Skeletal muscle satellite cell (primary cell): ENCODE measurements around the gene HIF1A.
A peak's percentile ranks its signal among the peaks of the same experiment; 100 is the strongest.
"Not testable (repeated sequence)": the region's sequence is repeated elsewhere in the genome, so short reads cannot be mapped to it uniquely, and the experiment has no call there.

Source experiments
- H3K27me3 ChIP-seq: 2 replicates; pipeline ENCODE4 v1.7.0; 2013; ENCODE audit warnings: low read length; ENCODE audit not compliant: control insufficient read depth, insufficient read depth
- H3K36me3 ChIP-seq: 2 replicates; pipeline ENCODE4 v1.7.0; 2013; ENCODE audit warnings: mild to moderate bottlenecking, control low read depth, low read length; ENCODE audit not compliant: insufficient read depth
- H3K4me1 ChIP-seq: 2 replicates; pipeline ENCODE4 v1.7.0; 2013; ENCODE audit warnings: low read length; ENCODE audit not compliant: control insufficient read depth, insufficient read depth
- H3K4me2 ChIP-seq: 2 replicates; pipeline ENCODE4 v1.7.0; 2013; ENCODE audit warnings: mild to moderate bottlenecking, low read length
- H3K4me3 ChIP-seq: 2 replicates; pipeline ENCODE4 v1.7.0; 2013; ENCODE audit warnings: low read length
- H3K9ac ChIP-seq: 2 replicates; pipeline ENCODE4 v1.7.0; 2013; ENCODE audit warnings: mild to moderate bottlenecking, low read depth, low read length, moderate library complexity
- H3K9me3 ChIP-seq: replicated peaks from 2 replicates; pipeline ENCODE4 v1.7.0; 2013; ENCODE audit warnings: mild to moderate bottlenecking, control low read depth, low read length

HIF1A gene

GRCh38 chr14:61658111-61658510 lies 37.2 kb upstream of the HIF1A start:
- not testable (repeated sequence) for H3K9ac ChIP-seq, H3K4me2 ChIP-seq, H3K27me3 ChIP-seq, H3K36me3 ChIP-seq, H3K9me3 ChIP-seq, H3K4me3 ChIP-seq
- peaks cover 55% of the 10 kb centered on the region for H3K4me1 ChIP-seq

GRCh38 chr14:61659582-61659981 lies 35.7 kb upstream of the HIF1A start:
- Histone ChIP-seq H3K9ac (peak overlapping the region; percentile 80), H3K9me3 (no peaks in the 10 kb centered on the region), H3K27me3 (no peaks in the 10 kb centered on the region), H3K4me3 (no peak overlapping the region), H3K36me3 (no peaks in the 10 kb centered on the region), H3K4me2 (peak overlapping the region; percentile 77), H3K4me1 (peaks cover 46% of the 10 kb centered on the region)

GRCh38 chr14:61661471-61662400 lies 33.6 kb upstream of the HIF1A start:
- H3K36me3 ChIP-seq: no peaks in the 10 kb centered on the region
- no peaks in the 10 kb centered on the region for H3K9me3 ChIP-seq
- peaks cover 46% of the 10 kb centered on the region for H3K4me1 ChIP-seq
- peak overlapping the region; percentile 77 for H3K4me2 ChIP-seq
- H3K27me3 ChIP-seq: no peaks in the 10 kb centered on the region
- H3K4me3 ChIP-seq: peak overlapping the region; percentile 54
- peak overlapping the region; percentile 80 for H3K9ac ChIP-seq

- Histone ChIP-seq H3K4me2 (peak overlapping the region; percentile 77), H3K36me3 (no peaks in the 10 kb centered on the region), H3K4me1 (peaks cover 46% of the 10 kb centered on the region), H3K27me3 (no peaks in the 10 kb centered on the region), H3K9me3 (no peaks in the 10 kb centered on the region), H3K9ac (peak overlapping the region; percentile 80), H3K4me3 (peak overlapping the region; percentile 54)
Observed at GRCh38 chr14:61662437-61663311, 32.6 kb upstream of the HIF1A start.

- Histone ChIP-seq H3K4me2 (no peak overlapping the region), H3K27me3 (no peaks in the 10 kb centered on the region), H3K36me3 (no peaks in the 10 kb centered on the region), H3K4me1 (peaks cover 46% of the 10 kb centered on the region), H3K9ac (no peak overlapping the region), H3K9me3 (no peaks in the 10 kb centered on the region), H3K4me3 (no peak overlapping the region)
Observed at GRCh38 chr14:61663312-61663979, 31.9 kb upstream of the HIF1A start.

GRCh38 chr14:61668282-61668681 lies 27.0 kb upstream of the HIF1A start:
- Histone ChIP-seq H3K9ac (no peak overlapping the region), H3K36me3 (no peaks in the 10 kb centered on the region), H3K27me3 (no peaks in the 10 kb centered on the region), H3K4me3 (no peak overlapping the region), H3K4me1 (peaks cover 3% of the 10 kb centered on the region), H3K4me2 (no peak overlapping the region), H3K9me3 (no peaks in the 10 kb centered on the region)

- Histone ChIP-seq H3K9ac (no peak overlapping the region), H3K4me3 (no peak overlapping the region), H3K36me3 (no peaks in the 10 kb centered on the region), H3K27me3 (no peaks in the 10 kb centered on the region), H3K9me3 (no peaks in the 10 kb centered on the region), H3K4me2 (no peak overlapping the region), H3K4me1 (no peaks in the 10 kb centered on the region)
Observed at GRCh38 chr14:61670576-61670975, 24.7 kb upstream of the HIF1A start.

GRCh38 chr14:61671082-61671481 lies 24.2 kb upstream of the HIF1A start:
- H3K27me3 ChIP-seq: no peaks in the 10 kb centered on the region
- H3K4me2 ChIP-seq: no peak overlapping the region
- no peak overlapping the region for H3K9ac ChIP-seq
- H3K36me3 ChIP-seq: no peaks in the 10 kb centered on the region
- no peak overlapping the region for H3K4me3 ChIP-seq
- no peaks in the 10 kb centered on the region for H3K9me3 ChIP-seq
- no peaks in the 10 kb centered on the region for H3K4me1 ChIP-seq

- Histone ChIP-seq H3K27me3 (no peaks in the 10 kb centered on the region), H3K9me3 (no peaks in the 10 kb centered on the region), H3K36me3 (no peaks in the 10 kb centered on the region), H3K4me3 (no peak overlapping the region), H3K4me2 (no peak overlapping the region), H3K9ac (no peak overlapping the region), H3K4me1 (no peaks in the 10 kb centered on the region)
Observed at GRCh38 chr14:61672796-61673195, 22.5 kb upstream of the HIF1A start.

- no peak overlapping the region for H3K9ac ChIP-seq
- no peak overlapping the region for H3K4me2 ChIP-seq
- no peak overlapping the region for H3K4me3 ChIP-seq
- H3K36me3 ChIP-seq: no peaks in the 10 kb centered on the region
- no peaks in the 10 kb centered on the region for H3K9me3 ChIP-seq
- no peaks in the 10 kb centered on the region for H3K27me3 ChIP-seq
- H3K4me1 ChIP-seq: no peaks in the 10 kb centered on the region
Observed at GRCh38 chr14:61673305-61673704, 22.0 kb upstream of the HIF1A start.

GRCh38 chr14:61675291-61675690 lies 20.0 kb upstream of the HIF1A start:
- Histone ChIP-seq H3K9ac (no peak overlapping the region), H3K27me3 (no peaks in the 10 kb centered on the region), H3K4me3 (no peak overlapping the region), H3K4me1 (no peaks in the 10 kb centered on the region), H3K9me3 (no peaks in the 10 kb centered on the region), H3K4me2 (no peak overlapping the region), H3K36me3 (no peaks in the 10 kb centered on the region)
